HCT116 (cell line): ENCODE results near the gene AIRE. TPM values are rescaled to one million over a fixed set of nuclear protein-coding genes. Genes with fewer than 3 reads are reported as not detected.

Source experiments
- ATAC-seq: fragments of 200-7000 bp; cut with Tn5 transposase; 2 replicates; pipeline ENCODE4 v1.9.1; 2020; ENCODE audit warnings: mild to moderate bottlenecking, moderate library complexity
- BruUV-seq: library from RNA; stranded (reverse); fragments of 400-500 nt; replicated peaks from 2 replicates; lab custom pipeline; 2021; lab: Mats Ljungman, UMichigan
- CTCF ChIA-PET: fragments of 300-600 bp; sonication (Branson Sonifier 250); formaldehyde crosslinking; loops from one replicate; lab custom pipeline; 2021; ENCODE audit warnings: antibody characterized with exemption; lab: Charles Lee
- POLR2A ChIA-PET: fragments of 300-600, 350-600 bp; sonication (Branson Sonifier 250); formaldehyde crosslinking; loops from one replicate; lab custom pipeline; 2021; ENCODE audit warnings: antibody characterized with exemption; lab: Charles Lee
- RAD21 ChIA-PET, 2 experiments: fragments of 300-600 bp; sonication (Branson Sonifier 250); formaldehyde crosslinking; loops; one replicate each; lab custom pipeline; 2023; ENCODE audit warnings: low total read pairs in 2 of 2; ENCODE audit not compliant: uncharacterized antibody in 2 of 2, unreplicated experiment in 2 of 2, low non-redundant PET in 1 of 2; lab: Charles Lee
- DNase-seq: peaks from one replicate; pipeline ENCODE4 v3.0.0-alpha.2; 2010; ENCODE audit warnings: low read depth, low spot score
- H2AFZ ChIP-seq: fragments of 200-600 bp; shearing (Covaris generic), sonication (generic); 2 replicates; pipeline ENCODE4 v1.6.1; 2017; ENCODE audit warnings: low read depth, mixed run types, mixed read lengths, antibody characterized with exemption, low read length; ENCODE audit not compliant: poor library complexity, severe bottlenecking
- H3K27ac ChIP-seq: 2 replicates; pipeline ENCODE4 v1.5.1; 2012; ENCODE audit warnings: low read depth, low read length
- H3K27me3 ChIP-seq: fragments of 200-600 bp; sonication (generic); 2 replicates; pipeline ENCODE4 v1.6.1; 2016; ENCODE audit warnings: mixed run types, low read length, mixed read lengths; ENCODE audit not compliant: insufficient read depth
- H3K36me3 ChIP-seq, 2 experiments: fragments of 200-500 bp in 1 of 2; fragments of 200-600 bp in 1 of 2; sonication (Bioruptor generic) in 1 of 2; sonication (generic) in 1 of 2; 2 replicates each; pipeline versions ENCODE4 v1.5.1 to v1.6.1; 2014 to 2016; ENCODE audit warnings: low read length in 2 of 2, inconsistent platforms in 1 of 2, mixed read lengths in 1 of 2, mixed run types in 1 of 2; ENCODE audit not compliant: insufficient read depth in 2 of 2, control insufficient read depth in 1 of 2
- H3K4me1 ChIP-seq, 2 experiments: fragments of 200-600 bp in 1 of 2; sonication (generic) in 1 of 2; 2 replicates each; pipeline versions ENCODE4 v1.5.1 to v1.6.1; 2012 to 2017; ENCODE audit warnings: low read length in 2 of 2, inconsistent platforms in 1 of 2, mild to moderate bottlenecking in 1 of 2, mixed read lengths in 1 of 2, mixed run types in 1 of 2, moderate library complexity in 1 of 2; ENCODE audit not compliant: insufficient read depth in 2 of 2, control insufficient read depth in 1 of 2
- H3K4me2 ChIP-seq: fragments of 200-600 bp; sonication (generic); 2 replicates; pipeline ENCODE4 v1.6.1; 2017; ENCODE audit warnings: mixed run types, low read length, mixed read lengths
- H3K4me3 ChIP-seq, 2 experiments: fragments of 200-600 bp in 1 of 2; sonication (generic) in 1 of 2; replicated peaks in 1 of 2; 2 replicates each; pipeline ENCODE4 v1.5.1; 2011 to 2016; ENCODE audit warnings: low read length in 2 of 2, control low read depth in 1 of 2, low read depth in 1 of 2, mild to moderate bottlenecking in 1 of 2, mixed read lengths in 1 of 2, mixed run types in 1 of 2
- H3K79me2 ChIP-seq: fragments of 200-600 bp; sonication (generic); 2 replicates; pipeline ENCODE4 v1.6.1; 2017; ENCODE audit warnings: mild to moderate bottlenecking, mixed run types, low read length, moderate library complexity, mixed read lengths; ENCODE audit not compliant: insufficient read depth
- H3K9ac ChIP-seq: fragments of 200-600 bp; sonication (generic); 2 replicates; pipeline ENCODE4 v1.6.1; 2016; ENCODE audit warnings: low read length, mixed read lengths
- H3K9me2 ChIP-seq: fragments of 200-600 bp; sonication (generic), shearing (Covaris generic); 2 replicates; pipeline ENCODE4 v1.6.1; 2017; ENCODE audit warnings: mixed run types, mild to moderate bottlenecking, moderate library complexity; ENCODE audit not compliant: insufficient read depth
- H3K9me3 ChIP-seq, 2 experiments: fragments of 200-500 bp in 1 of 2; fragments of 200-600 bp in 1 of 2; sonication (Bioruptor generic) in 1 of 2; sonication (generic) in 1 of 2; 2 replicates each; pipeline ENCODE4 v1.6.1; 2014 to 2017; ENCODE audit warnings: low read length in 2 of 2, mixed read lengths in 2 of 2, inconsistent platforms in 1 of 2, low read depth in 1 of 2, mild to moderate bottlenecking in 1 of 2, mixed run types in 1 of 2, moderate library complexity in 1 of 2; ENCODE audit not compliant: control insufficient read depth in 1 of 2, insufficient read depth in 1 of 2
- H4K20me1 ChIP-seq: fragments of 200-600 bp; sonication (generic), shearing (Covaris generic); 2 replicates; pipeline ENCODE4 v1.6.1; 2017; ENCODE audit warnings: mixed run types, mild to moderate bottlenecking, moderate library complexity; ENCODE audit not compliant: insufficient read depth
- CBX3 ChIP-seq: IDR thresholded peaks from 2 replicates; pipeline ENCODE4 v1.6.1; 2012; ENCODE audit warnings: low read depth
- CEBPB ChIP-seq: IDR thresholded peaks from 2 replicates; pipeline ENCODE4 v1.6.1; 2012; ENCODE audit warnings: low read depth
- CTCF ChIP-seq, 3 experiments: fragments of 200-600 bp in 1 of 3; sonication (generic) in 1 of 3; IDR thresholded peaks in 2 of 3; conservative IDR thresholded peaks in 1 of 3; 2 replicates each; pipeline ENCODE4 v1.5.1; 2012 to 2017; ENCODE audit warnings: low read depth in 2 of 3, low read length in 2 of 3, antibody characterized with exemption in 1 of 3, borderline replicate concordance in 1 of 3, control low read depth in 1 of 3, mild to moderate bottlenecking in 1 of 3, mixed read lengths in 1 of 3, mixed run types in 1 of 3, moderate library complexity in 1 of 3; ENCODE audit not compliant: insufficient read depth in 1 of 3
- EGR1 ChIP-seq: IDR thresholded peaks from 2 replicates; pipeline ENCODE4 v1.6.1; 2012; ENCODE audit warnings: low read depth
- ELF1 ChIP-seq: IDR thresholded peaks from 2 replicates; pipeline ENCODE4 v1.6.1; 2012; ENCODE audit warnings: low read depth, borderline replicate concordance
- EZH2 ChIP-seq: fragments of 200-600 bp; sonication (generic); IDR thresholded peaks from 2 replicates; pipeline ENCODE4 v1.6.1; 2017; ENCODE audit warnings: antibody characterized with exemption, mixed run types
- EZH2phosphoT487 ChIP-seq: fragments of 200-600 bp; IDR thresholded peaks from 2 replicates; pipeline ENCODE4 v1.6.1; 2018; ENCODE audit warnings: antibody characterized with exemption, borderline replicate concordance
- POLR2A ChIP-seq: IDR thresholded peaks from 2 replicates; pipeline ENCODE4 v1.7.0; 2011; ENCODE audit warnings: borderline replicate concordance; ENCODE audit not compliant: insufficient read depth, insufficient read length; ENCODE audit errors: extremely low read depth
- POLR2AphosphoS5 ChIP-seq: IDR thresholded peaks from 2 replicates; pipeline ENCODE4 v1.6.1; 2011; ENCODE audit warnings: mild to moderate bottlenecking, low read depth, low read length, moderate library complexity
- SIN3A ChIP-seq: IDR thresholded peaks from 2 replicates; pipeline ENCODE4 v1.6.1; 2012; ENCODE audit warnings: low read depth
- SP1 ChIP-seq: IDR thresholded peaks from 2 replicates; pipeline ENCODE4 v1.6.1; 2012; ENCODE audit warnings: low read depth
- SRF ChIP-seq: IDR thresholded peaks from 2 replicates; pipeline ENCODE4 v1.6.1; 2012; ENCODE audit warnings: low read depth
- ZBTB33 ChIP-seq: IDR thresholded peaks from 2 replicates; pipeline ENCODE4 v1.6.1; 2011; ENCODE audit warnings: mild to moderate bottlenecking, low read length, moderate library complexity; ENCODE audit not compliant: insufficient replicate concordance; ENCODE audit errors: extremely low read depth
- ZFX ChIP-seq: fragments of 450-650 bp; IDR thresholded peaks from 2 replicates; pipeline ENCODE4 v1.6.1; 2017
- intact Hi-C: fragments of 100-400 bp; cut with micrococcal nuclease; formaldehyde crosslinking; loops from 2 replicates; pipeline ENCODE4 v1.10.0; 2022
- total RNA-seq: library from RNA; stranded (reverse); gene quantifications from one replicate; pipeline ENCODE4 v1.2.1, GENCODE V29; 2021; ENCODE audit not compliant: unreplicated experiment
- TF ChIP-seq, protein P1 (sequence below): IDR thresholded peaks from 2 replicates; pipeline ENCODE4 v1.6.1; 2012; ENCODE audit warnings: low read depth
- TF ChIP-seq, protein P2 (sequence below): IDR thresholded peaks from 2 replicates; pipeline ENCODE4 v1.6.1; 2012

AIRE gene
- total RNA-seq, 1 experiment from 2014 or later, result not detected

DNA sequence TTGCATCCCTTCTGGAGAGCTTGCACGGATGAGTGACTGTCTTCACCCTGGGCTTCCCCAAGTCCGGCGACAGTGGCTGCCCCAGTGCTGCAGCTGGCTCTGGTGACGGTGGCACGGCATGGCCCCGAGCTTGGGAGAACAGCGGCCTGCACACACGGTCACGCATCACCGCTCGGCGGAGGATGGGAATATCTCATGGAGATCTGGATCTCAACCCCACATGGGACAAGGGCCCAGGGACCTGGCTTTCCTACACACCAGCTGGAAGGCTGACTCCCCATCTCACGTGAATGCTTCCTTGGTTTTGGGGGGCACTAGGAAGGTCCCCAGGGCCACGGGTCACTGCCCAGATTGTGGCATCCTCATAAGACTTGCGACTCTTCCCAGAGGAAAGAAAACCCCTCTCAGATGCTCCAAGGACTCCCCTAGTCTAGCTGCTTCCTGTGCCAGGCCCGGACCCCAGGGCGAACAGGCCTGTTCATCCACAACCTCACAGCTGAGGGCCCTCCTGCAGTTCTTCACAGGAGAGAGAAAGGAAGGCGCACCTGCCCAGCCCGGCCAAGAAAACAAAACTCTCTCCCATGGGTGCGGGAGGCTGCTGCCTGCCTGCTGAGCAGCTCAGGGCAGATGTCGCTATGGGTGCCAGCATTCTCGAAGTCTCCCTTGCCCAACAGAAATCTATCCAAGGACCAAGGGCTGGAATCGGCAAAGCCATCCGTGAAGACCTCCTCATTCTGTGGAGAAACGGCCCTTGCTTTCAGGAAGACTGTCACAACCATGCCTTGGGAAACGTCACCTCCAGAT, 43.6 kb downstream of the AIRE start (continued):
- TF ChIP-seq ZFX (no peak), EZH2phosphoT487 (no peak), ZBTB33 (no peak), POLR2A (no peak)
- TF ChIP-seq, protein P1, sequence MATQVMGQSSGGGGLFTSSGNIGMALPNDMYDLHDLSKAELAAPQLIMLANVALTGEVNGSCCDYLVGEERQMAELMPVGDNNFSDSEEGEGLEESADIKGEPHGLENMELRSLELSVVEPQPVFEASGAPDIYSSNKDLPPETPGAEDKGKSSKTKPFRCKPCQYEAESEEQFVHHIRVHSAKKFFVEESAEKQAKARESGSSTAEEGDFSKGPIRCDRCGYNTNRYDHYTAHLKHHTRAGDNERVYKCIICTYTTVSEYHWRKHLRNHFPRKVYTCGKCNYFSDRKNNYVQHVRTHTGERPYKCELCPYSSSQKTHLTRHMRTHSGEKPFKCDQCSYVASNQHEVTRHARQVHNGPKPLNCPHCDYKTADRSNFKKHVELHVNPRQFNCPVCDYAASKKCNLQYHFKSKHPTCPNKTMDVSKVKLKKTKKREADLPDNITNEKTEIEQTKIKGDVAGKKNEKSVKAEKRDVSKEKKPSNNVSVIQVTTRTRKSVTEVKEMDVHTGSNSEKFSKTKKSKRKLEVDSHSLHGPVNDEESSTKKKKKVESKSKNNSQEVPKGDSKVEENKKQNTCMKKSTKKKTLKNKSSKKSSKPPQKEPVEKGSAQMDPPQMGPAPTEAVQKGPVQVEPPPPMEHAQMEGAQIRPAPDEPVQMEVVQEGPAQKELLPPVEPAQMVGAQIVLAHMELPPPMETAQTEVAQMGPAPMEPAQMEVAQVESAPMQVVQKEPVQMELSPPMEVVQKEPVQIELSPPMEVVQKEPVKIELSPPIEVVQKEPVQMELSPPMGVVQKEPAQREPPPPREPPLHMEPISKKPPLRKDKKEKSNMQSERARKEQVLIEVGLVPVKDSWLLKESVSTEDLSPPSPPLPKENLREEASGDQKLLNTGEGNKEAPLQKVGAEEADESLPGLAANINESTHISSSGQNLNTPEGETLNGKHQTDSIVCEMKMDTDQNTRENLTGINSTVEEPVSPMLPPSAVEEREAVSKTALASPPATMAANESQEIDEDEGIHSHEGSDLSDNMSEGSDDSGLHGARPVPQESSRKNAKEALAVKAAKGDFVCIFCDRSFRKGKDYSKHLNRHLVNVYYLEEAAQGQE, result no peak

DNA sequence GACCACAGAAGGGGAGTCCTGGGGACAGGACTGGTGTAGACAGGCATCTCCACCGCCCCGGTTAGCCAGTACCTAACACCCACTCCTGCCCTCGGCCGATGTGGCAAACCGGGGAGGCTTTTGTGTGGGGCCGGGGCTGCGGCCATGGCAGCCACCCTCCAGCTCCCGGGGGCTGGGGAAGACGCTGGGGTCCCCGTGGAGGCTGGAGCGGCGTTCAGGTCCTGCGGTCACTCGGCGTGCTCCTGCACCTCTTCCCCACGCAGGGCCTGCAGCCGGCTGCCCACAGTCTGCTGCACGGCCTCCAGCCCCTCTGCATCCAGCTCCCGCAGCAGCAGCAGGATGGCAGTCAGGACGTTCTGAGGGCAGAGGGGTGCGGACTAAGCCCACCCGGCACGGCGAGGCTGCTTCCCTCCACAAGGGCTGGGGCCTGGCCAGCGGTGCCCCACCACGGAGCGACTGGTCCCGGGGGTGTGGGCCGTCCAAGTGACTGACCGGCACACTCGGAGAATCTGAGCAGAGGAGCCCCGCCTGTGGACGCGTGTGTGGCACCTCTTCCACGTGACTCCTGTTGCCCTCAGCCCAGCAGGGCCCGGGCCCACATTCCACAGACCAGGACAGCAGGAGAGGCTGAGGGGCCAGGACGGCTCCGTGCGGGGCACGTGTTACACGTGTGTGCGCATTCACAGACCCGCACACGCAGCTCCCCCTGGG, 44.5 kb downstream of the AIRE start:
- CTCF ChIA-PET, result no interaction called here
- ATAC-seq (peak; percentile 4; the same call in 1 of the 2 replicates), DNase-seq (no peak)
- no peaks in the 10 kb centered on the region for H3K9me3 ChIP-seq
- H3K36me3 ChIP-seq, result no peaks in the 10 kb centered on the region; a peak in 1 of 4 replicates
- H3K4me2 ChIP-seq, result no peak overlapping the region
- no peaks in the 10 kb centered on the region for H3K27me3 ChIP-seq
- no peaks in the 10 kb centered on the region for H3K79me2 ChIP-seq
- H2AFZ ChIP-seq, result no peak overlapping the region
- no peaks in the 10 kb centered on the region for H3K4me1 ChIP-seq
- H3K4me3 ChIP-seq, result no peak overlapping the region
- no peaks in the 10 kb centered on the region for H4K20me1 ChIP-seq
- H3K9me2 ChIP-seq, result no peaks in the 10 kb centered on the region
- intact Hi-C loops, result no loop called here
- POLR2A ChIA-PET, result no interaction called here
- RAD21 ChIA-PET, result no interaction called here
- no peak overlapping the region for H3K9ac ChIP-seq
- no peak overlapping the region for H3K27ac ChIP-seq
- BruUV-seq, result no TSS peak
- no peak for TF ChIP-seq CEBPB
- TF ChIP-seq EGR1, result no peak
- TF ChIP-seq CBX3, result no peak
- no peak for TF ChIP-seq ELF1
- TF ChIP-seq SIN3A, result no peak
- TF ChIP-seq CTCF (IDR thresholded peaks at IDR 0.05 in 2 of 3, conservative IDR thresholded peaks at IDR 0.05 in 1 of 3; ENCODE audit: borderline replicate concordance in 1 of 3, insufficient read depth in 1 of 3, low read depth in 2 of 3, low read length in 2 of 3), result no peak
- no peak for TF ChIP-seq EZH2
- TF ChIP-seq, protein P2, sequence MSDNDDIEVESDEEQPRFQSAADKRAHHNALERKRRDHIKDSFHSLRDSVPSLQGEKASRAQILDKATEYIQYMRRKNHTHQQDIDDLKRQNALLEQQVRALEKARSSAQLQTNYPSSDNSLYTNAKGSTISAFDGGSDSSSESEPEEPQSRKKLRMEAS, result no peak
- no peak for TF ChIP-seq SP1
- no peak; the same call in 1 of the 2 replicates for TF ChIP-seq POLR2AphosphoS5
- no peak for TF ChIP-seq SRF
